Stimulated activated CD4-positive, alpha-beta T cell treated with anti-CD3 and anti-CD28 coated beads, Interleukin-2, amount 100 ng/mL, for 4 hours (primary cell): ENCODE measurements around the gene ARL15.

Experiments used
- DNase-seq: peaks from one replicate; pipeline ENCODE4 v3.0.0-alpha.2; 2020; ENCODE audit warnings: low read depth

ARL15 gene

DNA sequence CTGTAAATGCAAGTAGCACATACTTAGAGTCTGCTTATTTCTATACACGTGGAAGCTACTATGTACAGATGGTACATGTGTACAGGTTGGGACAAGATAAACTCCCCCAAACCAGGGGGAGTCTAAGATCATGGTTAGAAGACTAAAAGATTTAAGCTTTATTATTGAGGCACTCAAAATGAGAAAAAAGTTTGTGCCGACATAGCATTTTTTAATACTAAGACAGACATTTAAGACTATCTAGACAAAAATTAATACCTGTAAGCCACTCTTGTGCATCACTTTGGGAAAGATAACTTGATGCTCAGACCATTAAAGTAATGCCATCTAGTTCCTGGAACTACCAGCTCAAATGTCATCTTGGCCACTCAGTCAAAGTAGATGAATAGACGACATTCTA lies 279.4 kb downstream of the ARL15 start:
- DNase-seq, result no peak

DNA sequence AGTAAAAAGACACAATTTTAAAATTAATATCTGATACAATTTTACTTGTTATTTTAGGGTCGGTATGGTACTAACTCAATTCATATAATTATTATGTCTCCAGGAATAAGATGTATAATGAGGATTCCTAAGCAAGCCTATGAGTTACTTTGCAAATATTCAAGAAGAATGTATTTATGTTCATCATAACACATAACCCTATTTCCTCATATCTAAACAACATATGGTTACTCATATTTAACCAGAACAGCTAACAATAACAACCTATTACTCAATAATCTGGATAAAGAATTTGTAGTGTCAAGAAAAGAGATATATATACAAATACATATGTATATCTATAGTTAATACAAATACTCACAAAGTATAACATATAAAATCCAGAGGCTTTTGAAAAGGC lies 285.9 kb downstream of the ARL15 start:
- DNase-seq, result no peak

- DNase-seq, result no peak
Measured at GRCh38 chr5:54022223-54022622, 288.1 kb downstream of the ARL15 start.

DNA sequence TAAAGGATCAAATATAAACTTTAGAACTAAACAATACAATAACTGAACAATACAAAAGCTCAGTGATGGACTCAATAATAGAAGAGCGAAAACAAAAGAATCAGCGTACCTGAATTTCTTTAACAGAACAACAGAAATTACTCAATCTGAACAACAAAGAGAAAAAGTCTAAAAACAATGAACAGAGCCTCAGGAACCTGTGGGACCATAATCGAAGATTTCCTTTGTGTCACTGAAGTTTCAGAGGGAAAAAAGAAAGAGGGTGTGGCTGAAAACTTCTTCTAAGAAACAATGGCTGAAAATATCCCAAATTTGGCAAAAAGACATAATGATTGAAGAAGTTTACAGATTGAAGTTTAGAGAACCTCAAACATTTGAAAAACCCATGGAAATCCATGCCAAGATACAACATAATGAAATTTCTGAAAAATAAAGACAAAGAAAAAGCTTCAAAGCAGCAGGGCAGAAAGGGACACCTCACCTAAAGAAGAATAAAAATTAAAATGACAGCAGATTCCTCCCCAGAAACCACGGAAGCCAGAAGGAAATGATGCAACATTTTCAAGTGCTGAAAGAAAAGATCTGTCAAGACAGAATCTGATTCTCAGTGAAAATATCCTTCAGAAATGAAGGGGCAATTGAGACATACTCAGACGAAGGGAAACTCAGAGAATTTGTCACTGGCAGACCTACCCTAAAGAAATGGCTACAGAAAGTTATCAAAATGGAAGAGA lies 288.8 kb downstream of the ARL15 start:
- no peak for DNase-seq

GRCh38 chr5:54018438-54018837 lies 291.9 kb downstream of the ARL15 start:
- DNase-seq, result no peak

DNA sequence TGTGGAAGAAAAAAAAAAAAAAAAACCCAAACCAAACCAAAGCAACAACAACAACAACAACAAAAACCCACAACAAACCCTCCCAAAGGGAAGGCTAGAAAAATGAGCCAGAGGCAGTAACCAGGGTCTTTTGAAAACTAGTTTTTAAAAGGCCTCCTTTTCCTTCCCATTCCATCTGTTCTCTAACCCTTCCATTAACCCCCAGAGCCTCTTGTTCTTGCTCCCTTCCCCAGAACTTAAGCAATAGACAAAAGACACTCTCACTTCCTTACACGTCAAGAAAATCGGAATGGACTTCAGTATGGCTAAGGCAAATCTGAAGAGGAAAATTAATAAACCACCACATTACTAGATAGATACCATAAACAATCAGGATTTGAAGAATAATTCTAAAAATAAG lies 292.8 kb downstream of the ARL15 start:
- DNase-seq, result no peak

GRCh38 chr5:54013556-54014194 lies 296.7 kb downstream of the ARL15 start:
- peak; percentile 4 for DNase-seq

DNA sequence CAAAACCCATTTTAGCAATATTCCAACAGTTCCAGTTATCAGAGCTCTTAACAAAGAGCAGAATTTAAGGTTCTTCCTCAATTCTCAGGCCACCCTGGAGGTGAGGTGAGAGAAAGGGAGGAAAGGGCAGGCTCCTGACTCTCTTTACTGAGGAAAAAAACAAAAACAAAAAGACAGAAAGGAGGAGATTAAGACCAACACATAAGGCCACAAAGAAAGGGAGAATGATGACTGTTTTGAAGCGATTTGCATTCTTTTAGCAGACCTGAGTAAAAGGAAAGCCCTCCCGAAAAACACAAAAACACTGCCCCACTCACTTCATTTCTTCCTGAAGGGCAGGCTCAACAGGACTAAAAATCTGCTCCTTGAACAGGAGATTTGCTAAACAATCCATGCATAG lies 300.5 kb downstream of the ARL15 start:
- no peak for DNase-seq

GRCh38 chr5:54009357-54009756 lies 301.0 kb downstream of the ARL15 start:
- no peak for DNase-seq

DNA sequence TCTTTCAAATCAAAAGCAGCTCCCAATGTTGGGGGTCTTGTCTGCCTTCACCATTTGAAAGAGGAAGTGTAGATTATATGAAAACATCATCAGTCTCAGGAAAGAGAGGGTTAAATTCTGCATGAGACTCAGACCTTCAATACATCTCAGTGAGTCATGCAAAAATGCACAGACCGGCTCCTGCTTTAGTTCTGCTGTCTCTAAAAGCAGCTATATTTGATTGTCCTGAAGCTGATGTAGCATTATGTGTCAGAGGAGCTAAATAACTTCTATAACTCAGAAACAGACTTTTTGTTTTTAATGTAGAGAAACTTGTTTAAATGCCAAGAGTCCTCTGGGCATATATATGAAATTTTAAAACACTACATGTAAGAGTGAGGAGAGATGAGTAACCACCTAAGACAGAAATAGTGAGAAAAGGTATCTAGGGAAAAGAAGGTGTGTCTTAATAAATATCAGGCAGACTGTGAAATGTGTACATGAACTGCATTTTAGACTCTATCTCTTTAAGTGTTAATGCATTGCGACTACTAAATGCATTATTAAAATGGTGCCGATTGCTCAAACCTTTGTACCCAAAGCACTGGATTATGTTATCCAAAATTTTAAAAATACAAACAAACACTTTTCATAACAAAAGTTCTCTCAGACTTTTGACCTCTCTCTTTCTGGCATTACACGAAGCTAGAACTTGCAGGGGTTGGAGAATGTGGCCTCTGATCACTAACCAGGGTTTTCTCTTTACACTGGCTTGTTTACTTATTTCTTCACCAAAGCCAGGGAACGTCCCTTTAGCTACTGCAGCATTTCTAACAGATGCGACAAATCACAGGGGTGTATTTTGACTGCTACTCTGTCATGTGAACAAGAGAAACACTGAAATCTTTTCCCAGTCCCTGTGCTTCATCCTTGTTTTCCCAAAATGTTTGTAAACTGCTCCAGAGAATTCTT lies 302.3 kb downstream of the ARL15 start:
- no peak for DNase-seq

GRCh38 chr5:54004697-54005096 lies 305.7 kb downstream of the ARL15 start:
- DNase-seq, result no peak

GRCh38 chr5:54002779-54003178 lies 307.6 kb downstream of the ARL15 start:
- no peak for DNase-seq

GRCh38 chr5:54001976-54002775 lies 308.2 kb downstream of the ARL15 start:
- DNase-seq, result no peak

DNA sequence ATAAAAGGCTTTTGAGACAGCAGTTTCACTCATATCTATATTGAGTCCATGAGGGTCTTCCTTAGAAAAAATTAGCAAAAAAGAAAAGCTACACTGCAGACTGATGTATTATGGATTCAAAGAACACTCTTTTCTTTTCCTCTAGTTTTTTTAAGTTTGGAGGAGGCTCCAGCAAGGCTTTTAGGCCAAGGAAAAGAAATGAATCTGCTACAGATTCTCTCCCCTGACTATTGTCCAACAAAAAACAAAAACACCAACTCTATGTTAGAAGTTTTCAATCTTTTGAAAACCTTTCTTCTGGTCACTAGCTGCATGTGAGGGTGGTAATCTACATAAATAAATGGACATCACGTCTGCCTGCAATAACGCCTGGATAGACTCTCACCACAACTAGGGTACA lies 310.4 kb downstream of the ARL15 start:
- no peak for DNase-seq

DNA sequence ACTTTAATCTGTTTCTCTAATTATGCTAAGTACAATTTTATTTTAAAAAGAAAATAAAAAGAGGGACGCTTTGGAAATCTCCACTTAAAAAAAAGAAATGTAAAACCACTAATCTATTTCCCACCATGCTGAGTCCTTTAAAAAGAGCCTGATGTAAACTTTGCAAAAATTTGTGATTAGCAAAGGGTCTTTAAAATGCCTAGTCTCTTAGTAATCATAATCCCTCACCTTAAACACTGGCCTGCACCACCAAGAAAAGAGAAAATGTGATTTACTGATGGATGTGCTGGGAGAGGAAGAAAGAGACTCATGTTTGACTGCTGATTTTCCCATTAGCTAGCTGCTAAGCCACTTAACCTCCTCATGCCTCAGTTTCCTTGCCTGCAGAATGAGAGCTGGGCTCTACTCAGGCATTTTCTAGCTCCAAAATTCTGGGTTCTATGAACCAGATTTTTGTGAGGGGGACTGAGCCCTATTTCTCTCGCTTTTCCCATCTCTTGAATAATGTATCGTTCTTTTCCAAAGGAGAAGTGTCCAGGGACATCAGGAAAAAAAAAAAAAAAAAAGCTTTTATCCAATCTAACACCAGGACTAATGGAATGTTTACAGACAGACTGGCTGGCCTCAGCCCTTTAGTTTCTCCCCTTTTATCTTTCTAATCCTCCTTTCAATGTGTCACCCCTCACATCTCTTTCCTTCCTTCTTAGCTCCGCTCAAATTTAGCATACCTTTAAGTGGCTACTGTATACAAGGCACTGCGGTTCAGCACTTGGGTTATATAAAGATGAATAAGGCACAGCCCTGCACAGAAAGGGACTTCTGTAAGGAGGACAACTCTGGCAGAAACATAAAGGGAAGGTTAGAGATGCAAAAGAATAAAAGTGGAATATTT lies 312.4 kb downstream of the ARL15 start:
- DNase-seq, result no peak

- DNase-seq, result no peak
Measured at GRCh38 chr5:53996008-53996407, 314.4 kb downstream of the ARL15 start.

- DNase-seq, result no peak
Measured at GRCh38 chr5:53994148-53994547, 316.2 kb downstream of the ARL15 start.

DNA sequence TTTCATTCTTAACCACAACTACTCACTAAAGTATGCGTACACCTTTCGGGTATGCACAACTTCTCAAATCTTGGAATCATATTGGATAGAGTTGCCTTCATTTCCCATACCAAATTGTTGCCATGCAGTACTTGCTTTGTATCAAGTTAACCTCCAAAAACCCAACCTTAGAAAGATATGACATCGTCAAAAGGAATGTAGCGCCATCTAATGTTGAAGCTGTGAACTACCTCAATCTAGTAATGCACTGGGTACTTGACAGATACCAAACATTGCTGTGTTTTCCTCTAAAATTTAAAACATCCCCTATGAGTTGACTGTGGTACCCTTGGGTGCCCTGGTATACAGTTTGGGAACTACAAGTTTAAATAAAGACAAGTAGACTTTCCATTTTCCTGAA lies 318.4 kb downstream of the ARL15 start:
- DNase-seq, result no peak

- no peak for DNase-seq
Measured at GRCh38 chr5:53987101-53987500, 323.3 kb downstream of the ARL15 start.

DNA sequence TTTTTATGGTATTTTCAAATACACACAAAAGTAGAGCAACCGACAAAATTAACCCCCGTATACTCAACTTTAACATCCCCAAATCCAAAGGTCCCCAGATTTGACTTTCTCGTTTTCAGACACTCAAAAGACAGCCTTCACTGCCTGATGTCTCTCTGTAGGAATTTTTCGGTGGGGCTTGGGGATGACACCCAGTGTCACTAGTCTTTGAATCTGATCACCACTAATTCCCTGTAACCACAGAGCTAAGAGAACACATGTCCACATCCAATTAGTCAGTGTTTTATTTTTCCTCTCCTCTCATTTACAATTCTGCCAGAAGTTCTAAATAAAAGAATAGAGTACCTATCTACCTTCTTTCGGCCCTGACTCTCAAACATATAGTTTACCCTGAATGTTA lies 324.6 kb downstream of the ARL15 start:
- no peak for DNase-seq

GRCh38 chr5:53984971-53985370 lies 325.4 kb downstream of the ARL15 start:
- DNase-seq, result no peak
